Activated CD8-positive, alpha-beta memory T cell treated with anti-CD3 and anti-CD28 coated beads, Interleukin-2, amount 50 U/mL, for 1 hour (primary cell): ENCODE data around the gene KCNQ1.

Source experiments
- DNase-seq: peaks from one replicate; pipeline ENCODE4 v3.0.0-alpha.2; 2020; ENCODE audit errors: extremely low read depth

KCNQ1 gene

GRCh38 chr11:2549876-2550605, 105.2 kb downstream of the KCNQ1 start:
- no peak for DNase-seq

DNA sequence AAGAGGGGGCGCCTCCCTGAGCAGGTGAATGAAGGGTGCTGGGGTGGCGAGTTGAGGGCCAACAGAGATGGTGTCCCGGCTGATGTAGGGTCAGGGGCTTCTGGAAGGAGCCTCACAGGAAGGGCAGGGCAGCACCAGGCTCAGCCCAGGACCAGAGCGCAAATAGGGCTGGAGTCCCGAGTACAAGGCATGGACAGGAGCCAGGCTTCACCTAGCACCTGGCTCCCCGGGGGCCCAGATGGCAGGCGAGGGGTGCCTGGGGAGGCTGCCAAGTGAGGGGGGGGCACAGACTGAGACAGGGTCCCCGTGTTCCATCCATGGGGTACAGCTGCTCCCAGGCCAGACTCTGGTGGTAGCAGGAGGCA, 105.8 kb downstream of the KCNQ1 start:
- no peak for DNase-seq

DNA sequence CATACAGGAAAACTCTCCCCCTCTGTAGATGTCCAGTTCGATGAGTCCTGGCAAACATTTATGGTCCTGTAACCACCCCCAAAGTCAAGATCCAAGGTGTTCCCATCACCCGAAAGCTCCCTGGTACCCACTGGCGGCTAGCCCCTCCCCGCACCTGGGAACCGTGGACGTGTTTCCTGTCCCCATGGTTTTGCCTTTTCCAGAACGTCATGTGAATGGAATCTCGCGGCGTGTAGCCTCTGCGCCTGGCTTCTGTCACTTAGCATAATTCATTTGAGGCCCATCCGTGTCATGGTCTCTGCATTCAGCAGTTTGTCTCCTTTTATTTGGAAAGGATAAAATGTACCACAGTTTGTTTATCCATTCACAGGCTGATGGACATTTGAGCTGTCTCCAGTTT, 106.3 kb downstream of the KCNQ1 start:
- DNase-seq: no peak

DNA sequence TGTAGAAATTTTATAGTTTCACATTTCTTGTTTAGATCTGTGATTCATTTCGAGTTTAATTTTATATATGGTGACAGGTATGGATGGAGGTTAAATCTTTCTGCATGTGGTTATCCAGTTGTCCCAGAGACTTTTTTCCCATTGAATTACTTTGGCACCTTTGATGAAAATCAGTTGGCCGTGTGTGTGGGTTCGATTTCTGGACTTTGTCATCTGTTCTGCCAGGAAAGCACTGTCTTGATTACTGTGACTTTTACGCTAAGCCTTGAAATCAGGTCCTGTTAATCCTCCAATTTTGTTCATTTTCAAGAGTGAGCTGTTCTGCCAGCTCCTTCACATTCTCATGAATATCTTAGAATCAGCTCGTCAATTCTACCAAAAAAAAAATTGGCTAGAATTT, 107.4 kb downstream of the KCNQ1 start:
- DNase-seq: no peak

GRCh38 chr11:2553198-2553597, 108.4 kb downstream of the KCNQ1 start:
- DNase-seq: no peak

DNA sequence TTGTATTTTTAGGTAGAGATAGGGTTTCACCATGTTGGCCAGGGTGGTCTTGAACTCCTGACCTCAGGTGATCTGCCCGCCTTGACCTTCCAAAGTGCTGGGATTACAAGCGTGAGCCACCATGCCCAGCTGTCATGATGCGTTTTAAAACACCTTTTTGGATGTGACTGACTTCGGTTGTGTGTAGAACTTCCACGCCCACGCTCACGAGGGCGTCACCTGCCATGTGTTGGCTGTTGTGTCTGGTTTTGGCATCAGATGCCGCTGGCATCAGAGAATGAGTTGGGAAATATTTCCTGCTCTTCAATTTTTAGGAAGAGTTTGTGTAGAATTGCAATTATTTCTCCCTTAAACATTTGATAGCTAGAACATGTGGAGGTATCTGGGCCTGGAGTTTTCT, 109.1 kb downstream of the KCNQ1 start:
- DNase-seq: no peak

- DNase-seq: no peak
Measured at GRCh38 chr11:2554338-2555207, 109.8 kb downstream of the KCNQ1 start.

DNA sequence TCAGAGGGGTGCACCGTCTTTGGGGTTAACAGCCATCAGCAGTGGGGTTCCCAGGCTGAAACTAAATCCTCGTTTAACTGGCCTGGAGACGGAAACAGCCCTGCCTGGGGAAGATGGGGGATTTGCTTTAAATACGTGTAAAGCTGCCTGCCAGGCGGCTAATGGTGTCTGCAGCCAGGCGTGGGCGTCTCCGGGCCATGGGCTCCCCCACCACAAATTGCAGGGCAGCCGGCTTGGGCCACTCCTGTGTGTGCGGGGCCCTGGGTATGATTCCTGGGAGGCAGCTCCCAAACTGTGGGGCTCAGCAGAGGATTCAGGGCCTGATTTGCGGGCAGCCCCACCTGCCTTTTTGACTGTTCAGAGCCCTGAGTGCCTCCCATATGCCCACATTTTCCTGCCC, 110.5 kb downstream of the KCNQ1 start:
- no peak for DNase-seq

DNA sequence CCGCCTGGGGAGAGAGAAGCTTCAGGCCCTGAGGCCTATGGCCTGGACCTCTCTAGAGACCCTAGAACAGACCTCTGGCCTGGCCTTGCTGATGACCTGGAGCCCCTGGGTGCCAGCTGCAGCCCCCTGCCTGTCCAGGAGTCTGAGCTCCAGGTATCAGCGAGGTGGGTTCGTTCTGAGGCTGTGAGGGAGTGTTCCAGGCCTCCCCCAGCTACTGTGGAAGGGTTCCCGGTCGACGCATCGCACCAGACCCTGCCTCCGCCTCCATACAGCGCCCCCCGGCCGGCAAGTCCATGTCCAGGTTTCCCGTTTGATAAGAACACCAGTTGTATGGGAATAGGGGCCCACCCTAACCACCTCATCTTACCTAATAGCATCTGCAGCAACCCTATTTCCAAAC, 111.1 kb downstream of the KCNQ1 start:
- DNase-seq: no peak

DNA sequence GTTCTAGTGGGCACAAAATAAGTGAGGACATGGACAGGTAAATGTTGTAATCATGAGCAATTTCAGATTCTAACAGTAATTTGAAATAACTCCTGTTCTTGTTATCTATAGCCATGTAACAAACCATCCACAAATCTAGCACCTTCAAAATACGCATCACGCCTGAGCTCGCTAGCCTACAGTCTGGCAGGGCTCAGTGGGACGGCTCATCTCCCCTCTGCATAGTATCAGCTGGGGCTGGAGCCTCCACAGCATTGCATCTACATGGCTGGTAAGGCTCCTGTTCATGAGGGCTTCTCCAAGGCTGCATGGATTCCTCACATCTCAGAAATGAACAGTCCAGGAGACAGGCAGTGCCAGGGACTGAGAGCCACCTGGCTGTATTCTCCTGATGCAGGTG, 112.6 kb downstream of the KCNQ1 start:
- DNase-seq: no peak

GRCh38 chr11:2558397-2558796, 113.6 kb downstream of the KCNQ1 start:
- DNase-seq: no peak

- DNase-seq: no peak
Measured at GRCh38 chr11:2558861-2559526, 114.2 kb downstream of the KCNQ1 start.

DNA sequence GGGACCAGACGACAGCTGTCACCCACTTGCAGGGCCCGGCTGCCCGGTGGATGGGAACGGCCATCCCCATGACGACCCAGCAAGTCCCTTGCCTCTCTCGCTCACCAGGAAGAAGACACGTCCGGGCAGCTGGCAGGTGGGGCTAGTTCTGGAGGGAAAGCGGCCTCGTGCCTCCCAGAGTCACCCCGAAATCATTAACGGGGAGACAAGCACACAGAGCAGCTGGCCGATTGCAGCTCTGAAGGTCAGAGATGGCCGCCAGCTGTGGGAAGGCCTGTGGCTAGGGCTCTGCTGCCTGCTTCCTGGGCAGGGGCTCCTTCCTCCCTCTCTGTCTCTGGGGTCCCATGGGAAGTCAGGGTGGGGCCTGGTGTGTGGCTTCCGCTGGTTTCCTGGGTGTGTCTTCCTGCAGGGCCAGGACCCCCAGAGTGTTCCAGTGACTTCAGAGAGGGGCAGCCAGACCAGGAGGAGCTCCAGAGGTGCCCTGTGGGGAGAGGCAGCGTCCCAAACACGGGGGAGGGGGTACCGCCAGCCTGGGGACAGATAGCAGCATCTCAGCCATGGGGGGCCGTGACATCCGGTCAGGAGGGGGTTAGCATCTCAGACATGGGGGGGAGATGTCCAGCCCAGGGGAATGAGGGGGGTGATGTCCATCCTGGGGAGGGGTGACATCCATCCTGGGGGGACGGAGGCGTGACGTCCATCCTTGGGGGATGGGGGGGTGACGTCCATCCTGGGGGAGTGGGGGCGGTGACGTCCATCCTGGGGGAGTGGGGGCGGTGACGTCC, 114.9 kb downstream of the KCNQ1 start:
- no peak for DNase-seq

DNA sequence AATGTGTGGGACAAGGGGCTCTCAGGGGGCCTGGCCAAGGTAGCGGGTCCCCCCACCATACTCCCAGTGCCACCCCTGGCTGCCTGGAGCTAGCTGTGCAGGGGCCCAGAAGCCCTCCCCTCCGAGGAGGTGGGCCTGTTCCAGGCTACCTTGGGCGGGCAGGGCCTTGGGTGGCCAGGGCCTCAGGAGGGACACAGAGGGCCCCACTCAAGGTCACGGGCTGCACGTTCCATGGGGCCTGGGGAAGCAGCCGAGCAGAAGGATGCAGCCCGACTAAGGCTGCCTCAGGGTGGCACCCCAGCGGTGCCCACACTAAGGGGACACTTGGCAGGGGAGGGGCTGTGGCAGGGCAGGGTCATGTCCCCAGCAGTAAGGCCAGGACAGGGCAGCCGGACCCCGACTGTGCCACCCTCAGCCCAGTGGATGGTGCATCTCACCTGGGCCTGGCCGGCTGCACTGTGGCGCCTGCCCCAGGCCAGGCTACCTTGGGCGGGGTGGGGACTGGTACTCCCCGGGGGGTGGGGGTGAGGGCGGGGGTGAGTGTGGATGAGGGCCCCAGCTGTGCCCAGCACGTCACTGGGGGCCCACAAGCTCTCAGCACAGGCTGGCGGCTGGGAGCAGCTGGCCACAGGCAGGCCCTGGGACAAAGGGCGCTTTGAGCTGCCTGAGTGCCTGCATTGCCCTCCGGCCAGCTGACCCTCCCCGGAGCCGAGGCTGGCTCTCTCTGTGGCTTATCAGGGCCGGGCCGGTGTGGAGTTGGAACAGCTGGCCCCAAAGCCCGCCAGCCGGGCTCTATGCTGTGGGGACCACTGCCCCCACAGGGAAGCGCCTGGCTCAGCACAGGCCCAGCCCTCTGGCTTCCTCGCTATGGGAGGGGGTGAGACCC, 117.1 kb downstream of the KCNQ1 start:
- no peak for DNase-seq

GRCh38 chr11:2562890-2563212, 118.0 kb downstream of the KCNQ1 start:
- DNase-seq: no peak

DNA sequence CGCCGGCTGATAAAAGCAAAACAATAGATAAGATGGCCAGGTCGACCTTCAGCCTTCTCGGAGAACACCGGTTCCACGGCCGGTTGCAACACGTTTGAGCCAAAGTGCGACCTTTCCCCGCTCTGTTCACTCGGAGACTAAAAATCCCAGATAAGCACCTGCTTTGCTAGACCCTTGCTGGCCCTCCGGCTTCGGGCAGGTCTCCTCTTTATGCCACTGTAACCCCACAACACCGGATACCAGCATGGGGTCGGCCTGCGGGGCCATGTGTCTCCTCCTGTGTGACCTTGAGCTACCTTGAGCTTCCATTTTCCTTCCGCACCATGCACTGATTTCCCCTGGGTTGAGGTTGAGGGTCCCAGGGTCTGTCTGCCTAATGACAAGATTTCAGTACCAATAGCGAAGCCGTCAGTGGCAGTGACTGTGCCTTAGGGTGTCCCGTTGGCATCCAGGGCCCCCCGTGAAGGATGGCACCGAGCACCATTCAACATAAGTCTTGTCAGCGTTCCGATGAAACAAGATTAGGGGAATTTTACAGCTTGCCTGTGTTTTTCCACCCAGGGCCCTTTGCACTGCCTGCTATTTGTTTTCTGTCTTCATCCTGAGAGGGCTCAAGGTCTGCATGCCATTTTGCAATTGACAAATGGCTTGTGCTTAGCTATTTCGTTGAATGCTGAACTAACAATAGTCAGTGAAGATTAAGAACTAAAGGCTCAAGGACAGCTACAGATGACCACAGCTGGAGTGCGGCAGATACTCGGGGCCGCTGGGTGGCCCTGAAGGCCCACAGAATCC, 118.6 kb downstream of the KCNQ1 start:
- no peak for DNase-seq

DNA sequence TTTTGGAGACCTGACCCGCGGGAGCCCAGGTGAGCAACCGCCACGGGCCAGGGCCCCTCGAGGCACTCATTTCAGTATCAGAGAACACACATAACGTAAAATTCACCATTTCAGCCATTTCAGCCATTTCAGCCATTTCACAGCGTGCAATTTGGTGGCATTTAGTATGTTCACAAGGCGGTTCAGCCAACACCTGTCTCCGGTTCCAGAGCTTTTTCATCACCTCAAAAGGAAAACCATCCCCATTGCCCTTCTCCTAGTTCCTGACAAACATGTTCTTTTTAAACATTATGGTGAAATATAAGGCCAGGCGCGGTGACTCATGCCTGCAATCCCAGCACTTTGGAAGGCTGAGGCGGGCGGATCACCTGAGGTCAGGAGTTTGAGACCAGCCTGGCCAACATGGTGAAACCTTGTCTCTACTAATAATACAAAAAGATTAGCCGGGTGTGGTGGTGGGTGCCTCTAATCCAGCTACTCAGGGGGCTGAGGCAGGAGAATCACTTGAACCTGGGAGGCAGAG, 119.3 kb downstream of the KCNQ1 start:
- DNase-seq: no peak

- no peak for DNase-seq
Measured at GRCh38 chr11:2564588-2565425, 120.0 kb downstream of the KCNQ1 start.
